Measurements from ENCODE around the gene STIMATE. TPM values are rescaled to one million over a fixed set of nuclear protein-coding genes. Genes with fewer than 3 reads are reported as not detected.

Gene STIMATE
- total and polyA plus RNA-seq, 8 donors, result 4.9 to 121 (median 14.0) TPM

DNA sequence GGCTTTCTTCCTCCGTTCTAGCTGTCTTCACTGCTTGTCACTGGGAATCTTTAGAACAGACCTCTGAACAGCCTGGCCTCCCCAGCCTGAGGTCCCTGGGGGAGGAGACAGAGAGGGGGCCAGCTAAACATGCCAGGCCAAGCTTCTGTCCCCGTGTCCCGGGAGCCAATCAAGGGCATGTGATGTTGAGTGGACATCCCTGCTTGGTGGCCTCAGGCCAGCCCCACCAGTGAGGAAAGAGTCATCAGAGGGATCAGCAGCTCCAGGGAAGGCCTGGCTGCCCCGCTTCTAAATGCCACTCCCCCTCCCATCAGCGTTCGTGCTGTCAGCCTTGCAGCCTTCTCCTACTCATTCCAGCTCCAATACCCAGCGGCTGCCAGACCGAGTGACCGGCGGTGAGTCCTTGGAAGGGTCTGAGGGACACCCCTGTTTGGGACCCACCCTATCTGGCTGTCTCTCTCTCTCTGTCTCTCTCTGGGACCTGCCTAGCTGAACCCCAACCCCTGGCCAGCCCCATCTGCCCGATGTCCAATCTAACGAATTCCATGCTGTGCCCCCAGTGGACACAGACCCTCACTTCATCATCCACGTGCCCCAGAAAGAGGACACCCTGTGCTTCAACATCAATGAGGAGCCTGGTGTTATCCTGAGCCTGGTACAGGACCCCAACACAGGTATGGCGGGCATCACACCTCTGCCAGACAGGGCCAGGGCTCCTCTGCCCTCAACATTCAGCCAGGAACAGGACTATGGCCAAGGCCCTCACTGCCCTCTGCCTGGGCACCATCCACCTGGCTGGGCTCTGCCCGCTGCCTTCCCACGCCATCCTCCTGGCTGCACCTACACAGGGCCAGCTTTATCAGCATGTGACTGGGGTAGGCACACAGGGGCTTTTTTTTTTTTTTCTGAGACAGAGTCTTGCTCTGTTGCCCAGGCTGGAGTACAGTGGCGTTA lies 109.4 kb downstream of the STIMATE start:
- no peaks in the 10 kb centered on the region for H3K4me1 ChIP-seq
- 69 to 77% (median 73%) methylated on average over 12 to 17 of the region's 17 CpGs for WGBS, 5 donors
- no peaks in the 10 kb centered on the region for H3K27me3 ChIP-seq
- no peaks in the 10 kb centered on the region for H3K9me3 ChIP-seq
- intact Hi-C loops (cut with DNase I; ENCODE audit: low total_unique reads), result no loop called here
- no peaks in the 10 kb centered on the region for H3K36me3 ChIP-seq
- DNase-seq, result no peak
- H3K4me3 ChIP-seq, result no peak overlapping the region
- no peak overlapping the region for H3K27ac ChIP-seq
- TF ChIP-seq EP300 (IDR thresholded peaks at IDR 0.05) (no peak), POLR2AphosphoS5 (IDR thresholded peaks at IDR 0.05) (no peak), POLR2A (IDR thresholded peaks at IDR 0.05) (no peak)
- TF ChIP-seq, protein P1, sequence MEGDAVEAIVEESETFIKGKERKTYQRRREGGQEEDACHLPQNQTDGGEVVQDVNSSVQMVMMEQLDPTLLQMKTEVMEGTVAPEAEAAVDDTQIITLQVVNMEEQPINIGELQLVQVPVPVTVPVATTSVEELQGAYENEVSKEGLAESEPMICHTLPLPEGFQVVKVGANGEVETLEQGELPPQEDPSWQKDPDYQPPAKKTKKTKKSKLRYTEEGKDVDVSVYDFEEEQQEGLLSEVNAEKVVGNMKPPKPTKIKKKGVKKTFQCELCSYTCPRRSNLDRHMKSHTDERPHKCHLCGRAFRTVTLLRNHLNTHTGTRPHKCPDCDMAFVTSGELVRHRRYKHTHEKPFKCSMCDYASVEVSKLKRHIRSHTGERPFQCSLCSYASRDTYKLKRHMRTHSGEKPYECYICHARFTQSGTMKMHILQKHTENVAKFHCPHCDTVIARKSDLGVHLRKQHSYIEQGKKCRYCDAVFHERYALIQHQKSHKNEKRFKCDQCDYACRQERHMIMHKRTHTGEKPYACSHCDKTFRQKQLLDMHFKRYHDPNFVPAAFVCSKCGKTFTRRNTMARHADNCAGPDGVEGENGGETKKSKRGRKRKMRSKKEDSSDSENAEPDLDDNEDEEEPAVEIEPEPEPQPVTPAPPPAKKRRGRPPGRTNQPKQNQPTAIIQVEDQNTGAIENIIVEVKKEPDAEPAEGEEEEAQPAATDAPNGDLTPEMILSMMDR (IDR thresholded peaks at IDR 0.05), result no peak

DNA sequence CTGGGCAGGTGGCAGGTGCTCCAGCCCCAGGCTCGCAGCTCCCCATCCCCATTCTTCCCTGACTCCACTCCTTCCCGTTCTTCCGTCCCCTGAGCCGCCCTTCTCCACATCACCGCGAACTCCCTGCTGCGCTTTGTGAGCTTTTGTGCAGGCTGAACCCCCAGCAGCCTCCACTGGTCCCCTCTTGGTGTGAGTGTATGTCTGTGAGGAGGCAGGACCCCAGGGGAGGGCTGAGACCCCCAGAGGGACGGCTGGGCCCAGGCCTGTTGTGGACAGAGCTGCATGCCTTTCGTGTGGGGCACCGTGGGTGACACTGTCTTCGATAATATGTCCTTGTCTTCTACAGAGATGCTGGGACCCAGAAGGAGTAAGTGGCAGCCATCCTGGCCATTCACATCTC lies 110.1 kb downstream of the STIMATE start:
- WGBS, 5 donors, result 80 to 87% (median 84%) methylated on average over 11 of the region's 11 CpGs
- Histone ChIP-seq H3K4me1 (no peaks in the 10 kb centered on the region), H3K4me3 (no peak overlapping the region), H3K9me3 (no peaks in the 10 kb centered on the region), H3K27me3 (no peaks in the 10 kb centered on the region), H3K27ac (no peak overlapping the region), H3K36me3 (no peaks in the 10 kb centered on the region)
- TF ChIP-seq, protein P1 (IDR thresholded peaks at IDR 0.05), result no peak
- TF ChIP-seq POLR2AphosphoS5 (IDR thresholded peaks at IDR 0.05), result no peak
- no peak for TF ChIP-seq EP300 (IDR thresholded peaks at IDR 0.05)
- no peak for TF ChIP-seq POLR2A (IDR thresholded peaks at IDR 0.05)
- DNase-seq, result no peak
- intact Hi-C loops (cut with DNase I; ENCODE audit: low total_unique reads), result no loop called here

Small RNA genes within 50 kb of the gene (small RNA-seq; reads per million reads assigned to genes)
- gene MIR8064 (0 reads per million in 4 donors), gene MUSTN1 (0 reads per million in 4 donors)

Other genes with a start within 250 kb of the STIMATE start
- gene PBRM1, start 211.6 kb downstream of the STIMATE start, total RNA-seq, result 100 to 1,000 TPM in 3 of 5 donors, 10 to 100 TPM in 2; 55.0 to 130 (median 105) TPM
- 1 to 10 TPM; 6.0 to 8.4 (median 7.8) TPM for gene PBRM1, start 211.6 kb downstream of the STIMATE start, polyA plus RNA-seq
- 100 to 1,000 TPM in 1 of 5 donors, 10 to 100 TPM in 3, 1 to 10 TPM in 1; 5.8 to 114 (median 88.9) TPM for gene GNL3, start 211.5 kb downstream of the STIMATE start, total RNA-seq
- 10 to 100 TPM; 37.9 to 69.1 (median 55.3) TPM for gene GNL3, start 211.5 kb downstream of the STIMATE start, polyA plus RNA-seq
- 10 to 100 TPM in 4 of 5 donors, 1 to 10 TPM in 1; 9.4 to 81.9 (median 23.5) TPM for gene GLT8D1, start 191.8 kb downstream of the STIMATE start, total RNA-seq
- gene GLT8D1, start 191.8 kb downstream of the STIMATE start, polyA plus RNA-seq, result 10 to 100 TPM; 19.9 to 29.8 (median 24.7) TPM
- 100 to 1,000 TPM in 1 of 5 donors, 10 to 100 TPM in 2, 1 to 10 TPM in 1, under 1 TPM in 1; 0.58 to 332 (median 57.5) TPM for gene SPCS1, start 191.4 kb downstream of the STIMATE start, total RNA-seq
- gene SPCS1, start 191.4 kb downstream of the STIMATE start, polyA plus RNA-seq, result 100 to 1,000 TPM; 108 to 148 (median 118) TPM
- 10 to 100 TPM in 4 of 5 donors, 1 to 10 TPM in 1; 7.1 to 30.7 (median 24.2) TPM for gene NEK4, start 126.6 kb downstream of the STIMATE start, total RNA-seq
- gene NEK4, start 126.6 kb downstream of the STIMATE start, polyA plus RNA-seq, result 1 to 10 TPM; 4.3 to 8.2 (median 6.3) TPM
- gene ITIH1, start 119.9 kb downstream of the STIMATE start, total RNA-seq, result not detected
- 1 to 10 TPM in 1 of 3 donors, not detected in 2; 1.9 TPM for gene ITIH1, start 119.9 kb downstream of the STIMATE start, polyA plus RNA-seq
- gene ITIH3, start 102.8 kb downstream of the STIMATE start, total RNA-seq, result 100 to 1,000 TPM in 1 of 5 donors, 1 to 10 TPM in 3, not detected in 1; 1.1 to 210 (median 6.4) TPM
- 10 to 100 TPM in 1 of 3 donors, under 1 TPM in 1, not detected in 1; 0.19 to 14.4 TPM for gene ITIH3, start 102.8 kb downstream of the STIMATE start, polyA plus RNA-seq
- gene ITIH4, start 66.9 kb downstream of the STIMATE start, total RNA-seq, result 100 to 1,000 TPM in 1 of 5 donors, 10 to 100 TPM in 2, 1 to 10 TPM in 2; 1.7 to 300 (median 20.9) TPM
- 10 to 100 TPM in 2 of 3 donors, 1 to 10 TPM in 1; 7.1 to 41.7 (median 16.2) TPM for gene ITIH4, start 66.9 kb downstream of the STIMATE start, polyA plus RNA-seq
- 10 to 100 TPM in 1 of 5 donors, 1 to 10 TPM in 2, not detected in 2; 1.8 to 24.1 (median 4.5) TPM for gene MUSTN1, start 62.5 kb downstream of the STIMATE start, total RNA-seq
- gene MUSTN1, start 62.5 kb downstream of the STIMATE start, polyA plus RNA-seq, result 10 to 100 TPM; 12.9 to 45.5 (median 17.9) TPM
- 10 to 100 TPM in 1 of 5 donors, 1 to 10 TPM in 4; 5.8 to 29.4 (median 7.6) TPM for gene SFMBT1, start 148.5 kb upstream of the STIMATE start, total RNA-seq
- gene SFMBT1, start 148.5 kb upstream of the STIMATE start, polyA plus RNA-seq, result 1 to 10 TPM; 2.7 to 5.0 (median 3.4) TPM
- 10 to 100 TPM in 2 of 5 donors, 1 to 10 TPM in 2, not detected in 1; 7.0 to 16.8 (median 12.1) TPM for gene RFT1, start 232.9 kb upstream of the STIMATE start, total RNA-seq
- gene RFT1, start 232.9 kb upstream of the STIMATE start, polyA plus RNA-seq, result 1 to 10 TPM; 3.3 to 7.9 (median 3.7) TPM

Data from stomach (tissue), 9 donors.